HG03378 (cell line): ENCODE results near the gene ANAPC13.

Experiments
- ATAC-seq: cut with Tn5 transposase; IDR thresholded peaks from one replicate; pipeline ENCODE4 v1.9.1; 2021; ENCODE audit warnings: mild to moderate bottlenecking, moderate library complexity; ENCODE audit not compliant: unreplicated experiment

Gene ANAPC13

GRCh38 chr3:134483195-134483900 is 2.4 kb downstream of the ANAPC13 start:
- no peak for ATAC-seq

GRCh38 chr3:134482622-134483021 is 3.2 kb downstream of the ANAPC13 start:
- no peak for ATAC-seq

GRCh38 chr3:134481166-134481565 is 4.6 kb downstream of the ANAPC13 start:
- no peak for ATAC-seq

GRCh38 chr3:134480546-134480945 is 5.2 kb downstream of the ANAPC13 start:
- no peak for ATAC-seq

GRCh38 chr3:134477938-134478337 is 7.8 kb downstream of the ANAPC13 start:
- no peak for ATAC-seq

GRCh38 chr3:134477002-134477401 is 8.8 kb downstream of the ANAPC13 start:
- ATAC-seq = no peak

- ATAC-seq = no peak
Measured at GRCh38 chr3:134476306-134476705, 9.5 kb downstream of the ANAPC13 start.

GRCh38 chr3:134474956-134475355 is 10.8 kb downstream of the ANAPC13 start:
- no peak for ATAC-seq

GRCh38 chr3:134473868-134474546 is 11.8 kb downstream of the ANAPC13 start:
- ATAC-seq = peak; percentile 61

- no peak for ATAC-seq
Measured at GRCh38 chr3:134472831-134473230, 13.0 kb downstream of the ANAPC13 start.

GRCh38 chr3:134471521-134472193 is 14.1 kb downstream of the ANAPC13 start:
- no peak for ATAC-seq

- ATAC-seq = no peak
Measured at GRCh38 chr3:134468519-134468918, 17.3 kb downstream of the ANAPC13 start.

- no peak for ATAC-seq
Measured at GRCh38 chr3:134466331-134466730, 19.5 kb downstream of the ANAPC13 start.

GRCh38 chr3:134464689-134465365 is 21.0 kb downstream of the ANAPC13 start:
- no peak for ATAC-seq

- ATAC-seq = no peak
Measured at GRCh38 chr3:134464064-134464688, 21.6 kb downstream of the ANAPC13 start.

- ATAC-seq = no peak
Measured at GRCh38 chr3:134463676-134464063, 22.1 kb downstream of the ANAPC13 start.

- no peak for ATAC-seq
Measured at GRCh38 chr3:134462331-134462941, 23.3 kb downstream of the ANAPC13 start.

- no peak for ATAC-seq
Measured at GRCh38 chr3:134460965-134461364, 24.8 kb downstream of the ANAPC13 start.

- no peak for ATAC-seq
Measured at GRCh38 chr3:134459562-134459961, 26.2 kb downstream of the ANAPC13 start.

- no peak for ATAC-seq
Measured at GRCh38 chr3:134458406-134458945, 27.3 kb downstream of the ANAPC13 start.
